ENCODE results near the gene PHYKPL.
"Not testable (repeated sequence)": the region's sequence is repeated elsewhere in the genome, so short reads cannot be mapped to it uniquely, and the experiment has no call there.

Gene PHYKPL

DNA sequence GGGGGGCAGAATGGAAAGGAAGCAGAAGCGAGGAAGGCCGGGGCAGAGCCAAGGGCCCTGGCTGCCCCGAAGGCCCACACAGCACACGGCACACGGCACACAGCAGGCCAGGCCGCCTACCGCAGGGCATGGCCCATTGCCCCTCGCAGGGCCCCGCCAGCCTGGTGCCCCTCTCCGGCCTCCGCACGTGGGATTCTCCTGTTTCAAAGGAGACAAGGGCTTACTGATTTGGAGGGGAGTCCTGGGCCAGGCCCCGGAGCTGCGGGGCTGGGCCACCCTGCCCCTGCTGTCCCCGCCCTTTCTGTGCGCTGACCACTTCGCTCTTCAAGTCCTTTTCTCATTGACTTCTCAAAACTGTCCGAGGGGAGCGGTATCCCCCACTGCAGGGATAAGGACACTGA lies 7.7 kb upstream of the PHYKPL start:
- FAIRE-seq = no peak
- no peak for DNase-seq (ENCODE audit: low spot score)

DNA sequence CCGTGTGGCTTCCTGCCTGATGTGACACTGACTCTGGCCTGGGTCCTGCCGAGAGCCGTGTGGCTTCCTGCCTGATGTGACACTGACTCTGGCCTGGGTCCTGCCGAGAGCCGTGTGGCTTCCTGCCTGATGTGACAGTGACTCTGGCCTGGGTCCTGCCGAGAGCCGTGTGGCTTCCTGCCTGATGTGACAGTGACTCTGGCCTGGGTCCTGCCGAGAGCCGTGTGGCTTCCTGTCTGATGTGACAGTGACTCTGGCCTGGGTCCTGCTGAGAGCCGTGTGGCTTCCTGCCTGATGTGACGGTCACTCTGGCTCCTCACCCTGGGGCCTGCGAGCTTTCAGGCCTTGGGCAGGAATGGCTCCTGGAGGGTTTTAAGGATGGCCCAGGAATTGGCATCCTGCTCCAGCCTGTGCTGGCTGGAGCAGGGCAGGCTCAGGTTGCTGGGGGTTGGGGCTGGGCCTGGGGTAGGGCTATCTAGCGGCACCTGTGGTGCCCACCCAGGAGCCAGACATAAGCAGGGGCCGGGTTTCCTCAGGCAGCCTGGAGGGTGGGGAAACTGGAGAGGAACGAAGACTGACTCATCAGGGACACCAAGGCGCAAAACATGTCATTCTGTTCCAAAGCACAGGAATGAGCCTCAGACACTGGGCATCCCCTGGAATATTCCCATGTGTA lies 7.2 kb upstream of the PHYKPL start:
- not testable (repeated sequence) for DNase-seq (ENCODE audit: low spot score); FAIRE-seq

DNA sequence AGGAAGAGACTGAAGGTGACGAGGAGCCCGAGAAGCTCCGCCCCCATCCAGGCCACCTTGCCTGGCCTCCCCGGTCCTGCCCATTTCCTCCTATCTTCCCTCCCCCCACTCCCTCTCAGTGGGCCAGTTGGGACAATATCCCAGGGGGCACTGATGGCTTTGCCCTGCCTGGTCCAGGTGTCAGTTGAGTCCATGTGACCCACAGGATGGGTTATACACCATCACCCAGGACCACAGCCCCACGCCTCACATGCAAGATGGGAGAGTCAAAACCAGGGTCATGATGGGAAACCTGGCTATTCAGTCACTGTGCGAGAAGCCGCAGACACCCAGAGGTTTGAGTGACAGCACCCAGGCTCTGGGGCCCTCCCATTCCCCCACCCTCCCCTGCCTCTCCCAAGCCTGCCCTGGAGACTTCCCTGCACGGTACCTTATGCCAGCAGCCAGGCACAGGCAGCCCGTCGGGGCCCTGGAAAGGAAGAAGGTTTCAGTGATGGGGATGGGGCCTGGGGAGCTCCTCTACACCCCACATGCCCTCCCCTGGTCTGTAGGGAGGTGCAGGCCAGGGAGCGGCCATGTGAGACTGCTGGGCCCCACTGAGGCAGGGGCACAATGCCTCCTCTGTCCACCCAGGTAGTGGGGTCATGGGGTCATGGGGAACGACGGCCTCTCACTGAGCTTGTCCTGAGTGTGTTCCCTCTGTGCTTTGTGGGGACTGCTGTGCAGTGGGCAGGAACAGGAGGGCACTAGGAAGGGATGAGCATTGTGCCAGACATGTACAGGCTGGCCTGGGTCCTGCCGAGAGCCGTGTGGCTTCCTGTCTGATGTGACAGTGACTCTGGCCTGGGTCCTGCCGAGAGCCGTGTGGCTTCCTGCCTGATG lies 6.3 kb upstream of the PHYKPL start:
- no peak for DNase-seq (ENCODE audit: low spot score)
- no peak for FAIRE-seq

DNA sequence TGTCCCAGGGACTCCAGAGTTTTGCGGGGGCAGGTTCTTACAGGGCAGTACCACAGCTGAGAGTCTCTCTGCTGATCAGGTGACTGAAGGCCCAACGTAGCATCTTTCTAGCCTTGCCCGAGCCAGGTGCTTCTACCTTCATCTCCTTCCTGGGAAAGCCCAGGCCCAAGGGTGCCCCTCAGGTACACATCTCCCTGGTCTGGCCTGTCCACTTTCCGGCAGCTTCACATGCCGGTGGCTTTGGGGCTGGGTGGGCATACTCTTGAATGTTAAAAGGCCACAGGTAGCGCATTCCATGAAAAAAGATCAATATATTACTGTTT lies 5.7 kb upstream of the PHYKPL start:
- FAIRE-seq = no peak
- no peak for DNase-seq (ENCODE audit: low spot score)

DNA sequence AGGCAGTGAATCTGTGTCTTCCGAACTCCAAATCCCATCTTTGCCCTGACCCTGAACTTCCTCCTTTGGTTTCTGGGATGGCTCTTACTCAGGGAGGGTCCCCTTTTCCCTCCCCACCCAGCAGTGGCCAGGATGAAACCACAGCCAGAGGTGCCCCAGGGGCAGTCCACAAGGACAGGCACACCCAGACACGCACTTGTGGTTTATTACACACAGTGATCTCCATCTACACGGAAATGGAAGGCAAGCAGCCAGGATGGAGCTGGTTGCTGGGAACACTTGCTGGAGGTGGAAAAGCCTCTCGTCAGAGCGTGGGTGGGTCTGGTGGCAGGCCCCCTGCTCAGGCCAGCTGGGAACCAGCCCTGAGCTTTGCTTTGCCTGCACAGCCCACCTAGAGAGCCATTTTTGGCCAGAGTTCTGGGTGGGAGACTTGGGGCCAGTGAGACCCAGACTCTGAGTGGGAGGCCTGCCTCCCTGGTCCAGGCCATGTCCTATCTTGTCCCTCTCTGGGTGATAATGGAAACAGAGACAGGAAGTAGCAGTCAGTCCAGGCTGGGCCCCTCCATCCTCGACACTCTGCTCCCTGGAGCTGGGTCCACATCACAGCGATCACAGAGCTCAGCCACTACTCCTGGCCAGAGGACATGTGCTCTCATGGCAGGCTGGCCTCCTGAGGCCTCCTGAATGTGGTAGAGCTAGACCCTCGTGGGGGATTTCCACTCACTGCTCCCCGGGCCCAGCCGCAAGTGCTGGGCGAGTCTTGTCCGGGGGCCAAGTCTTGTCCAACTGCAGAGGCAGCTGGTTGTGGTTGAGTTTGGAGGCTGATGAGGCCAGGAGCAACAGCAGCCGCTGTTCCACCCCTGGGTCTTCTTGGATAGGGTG lies 5.1 kb upstream of the PHYKPL start:
- FAIRE-seq (no peak), DNase-seq (ENCODE audit: low spot score) (no peak)

DNA sequence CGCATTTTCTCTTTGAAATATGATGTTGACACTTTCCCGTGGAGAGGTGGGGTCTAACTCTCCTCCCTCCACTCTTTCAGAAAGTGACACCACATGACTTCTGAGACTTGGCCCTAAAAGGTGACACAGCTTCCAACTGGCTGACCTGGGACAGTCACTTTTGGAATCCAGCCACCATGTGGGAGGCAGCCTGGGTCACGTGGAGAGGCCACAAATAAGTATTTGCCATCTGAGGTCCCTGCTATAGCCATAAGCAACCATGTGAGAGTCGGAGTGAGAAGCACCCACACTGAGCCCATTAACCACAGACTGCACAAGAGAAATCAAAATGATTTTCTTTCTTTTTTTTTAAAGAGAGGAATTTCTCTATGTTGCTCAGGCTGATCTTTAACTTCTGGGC lies 4.1 kb upstream of the PHYKPL start:
- peak; percentile 31 for DNase-seq (ENCODE audit: low spot score)
- no peak for FAIRE-seq

DNA sequence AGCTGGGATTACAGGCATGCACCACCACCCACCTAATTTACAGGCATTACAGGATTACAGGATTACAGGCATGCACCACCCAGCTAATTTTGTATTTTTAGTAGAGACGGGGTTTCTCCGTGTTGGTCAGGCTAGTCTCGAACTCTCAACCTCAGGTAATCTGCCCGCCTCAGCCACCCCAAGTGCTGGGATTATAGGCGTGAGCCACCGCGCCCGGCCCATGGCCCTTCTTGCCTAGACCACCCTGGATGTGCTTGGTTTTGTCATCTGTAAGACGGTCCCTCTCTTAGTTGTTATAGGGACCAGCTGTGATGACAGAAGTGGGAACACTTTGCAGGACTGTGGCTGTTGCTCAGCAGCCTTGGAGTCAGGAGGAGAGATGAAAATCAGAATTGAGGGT lies 3.5 kb upstream of the PHYKPL start:
- DNase-seq (ENCODE audit: low spot score) (no peak), FAIRE-seq (no peak)

DNA sequence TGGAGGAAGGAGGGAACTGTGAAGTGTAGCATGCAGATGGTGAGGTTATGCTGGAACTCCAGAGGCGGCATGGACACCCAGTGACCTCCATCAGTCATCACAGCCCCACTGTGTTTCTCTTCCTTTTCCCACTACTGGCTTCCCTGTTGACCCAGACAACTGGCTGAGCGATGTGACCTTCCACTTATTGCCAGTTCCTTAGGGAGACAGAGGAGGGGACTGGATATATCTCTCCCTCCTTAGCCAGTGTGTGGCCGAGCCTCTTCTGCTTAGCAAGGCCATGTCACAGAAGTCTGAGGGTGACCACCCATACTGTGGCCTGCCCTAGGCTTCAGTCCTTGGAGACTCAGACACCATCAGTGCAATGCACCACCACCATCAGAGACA lies 3.0 kb upstream of the PHYKPL start:
- FAIRE-seq (no peak), DNase-seq (ENCODE audit: low spot score) (no peak)

DNA sequence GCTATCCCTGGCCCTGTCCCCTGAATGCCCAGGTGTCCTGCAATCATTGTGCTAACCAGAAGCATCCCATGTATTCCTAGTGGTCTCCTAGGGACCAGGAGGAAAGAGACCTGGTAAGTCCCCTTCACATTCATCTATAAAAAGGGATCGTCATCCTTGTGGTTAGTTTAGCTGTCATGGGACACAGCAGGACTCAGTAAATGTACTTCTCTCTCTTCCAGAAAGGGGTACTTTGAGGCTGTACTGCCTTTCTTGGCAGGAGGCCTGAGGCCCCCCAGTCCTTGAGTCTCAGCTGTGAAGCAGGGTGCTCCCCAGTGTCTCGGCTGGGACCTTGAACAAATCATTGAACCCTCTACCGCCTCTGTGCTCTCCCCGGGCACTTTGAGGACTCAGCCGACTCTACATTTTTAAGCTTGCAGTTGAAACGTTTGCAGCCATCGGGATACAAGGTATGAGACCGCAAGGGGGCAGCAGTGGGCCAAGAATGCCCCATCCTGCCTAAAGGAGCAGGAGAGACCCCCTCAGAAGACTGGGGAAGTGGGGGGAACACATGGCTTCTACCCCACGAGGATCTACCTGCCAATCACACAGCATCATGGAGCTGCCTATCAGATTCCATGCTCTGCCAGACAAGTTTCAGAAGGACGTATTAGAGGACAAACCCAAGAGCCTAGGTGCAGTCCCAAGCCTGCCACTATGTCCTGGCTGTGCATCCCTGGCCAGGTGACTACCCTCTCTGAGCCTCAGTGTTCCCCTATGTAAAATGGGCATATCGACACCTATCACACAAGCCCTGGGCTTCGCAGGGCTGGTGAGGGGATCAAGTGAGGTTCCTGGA lies 2.4 kb upstream of the PHYKPL start:
- peak; percentile 33 for DNase-seq (ENCODE audit: low spot score)
- FAIRE-seq = no peak

DNA sequence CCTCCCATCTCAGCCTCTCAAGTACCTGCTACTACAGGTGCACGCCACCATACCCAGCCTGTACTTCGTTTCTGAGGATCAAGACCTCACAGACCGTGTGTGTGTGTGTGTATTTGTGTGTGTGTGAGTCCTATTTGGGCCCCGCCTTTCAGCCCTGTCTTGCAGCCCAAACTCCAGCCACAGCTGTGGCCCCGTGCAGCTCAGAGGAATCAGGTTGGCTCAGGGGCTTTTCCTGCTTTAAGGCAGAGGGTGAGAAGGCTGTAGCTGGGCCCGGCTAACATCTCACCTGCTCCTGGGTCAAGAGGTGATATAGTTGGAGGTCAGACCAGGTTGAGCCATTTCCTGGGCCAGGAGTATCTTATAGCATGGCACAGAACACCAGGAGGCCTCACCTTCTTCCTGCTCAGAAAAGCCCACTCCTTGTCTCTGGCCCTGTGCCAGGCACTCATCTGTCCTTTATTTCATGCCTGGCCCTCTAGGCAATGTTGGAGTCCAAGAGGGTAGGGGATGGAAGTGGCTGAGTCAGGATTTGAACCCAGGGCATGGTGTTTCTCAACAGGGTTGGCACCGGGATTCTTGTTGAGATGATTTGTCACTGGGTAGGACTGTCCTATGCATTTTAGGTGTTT lies 1.6 kb upstream of the PHYKPL start:
- DNase-seq (ENCODE audit: low spot score) (no peak), FAIRE-seq (no peak)

DNA sequence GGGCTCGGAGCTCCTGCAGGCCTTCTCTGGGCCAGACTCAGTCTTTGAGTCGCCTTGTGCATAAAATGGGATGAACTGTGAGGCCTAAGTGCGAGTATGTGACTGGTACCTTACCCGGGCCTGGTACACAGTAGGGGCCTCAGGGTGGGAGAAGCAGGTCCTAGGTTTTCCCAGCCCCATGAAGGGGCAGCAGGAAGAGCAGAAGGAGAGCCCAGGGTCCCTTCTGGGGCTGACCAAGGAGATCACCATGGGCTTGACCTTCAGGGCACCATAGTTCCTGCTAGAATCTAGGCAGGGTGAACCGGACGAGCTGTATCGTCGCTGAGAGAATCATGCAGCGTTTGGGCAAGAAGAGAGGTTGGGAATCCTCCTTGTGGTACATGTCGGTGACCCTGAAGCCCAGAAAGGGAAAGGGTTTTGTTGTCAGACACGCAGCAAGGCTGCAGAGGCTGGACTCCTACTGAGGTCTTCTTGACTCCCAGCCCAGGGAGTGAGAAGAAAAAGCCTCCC lies 373 bp upstream of the PHYKPL start:
- FAIRE-seq (no peak), DNase-seq (ENCODE audit: low spot score) (no peak)

DNA sequence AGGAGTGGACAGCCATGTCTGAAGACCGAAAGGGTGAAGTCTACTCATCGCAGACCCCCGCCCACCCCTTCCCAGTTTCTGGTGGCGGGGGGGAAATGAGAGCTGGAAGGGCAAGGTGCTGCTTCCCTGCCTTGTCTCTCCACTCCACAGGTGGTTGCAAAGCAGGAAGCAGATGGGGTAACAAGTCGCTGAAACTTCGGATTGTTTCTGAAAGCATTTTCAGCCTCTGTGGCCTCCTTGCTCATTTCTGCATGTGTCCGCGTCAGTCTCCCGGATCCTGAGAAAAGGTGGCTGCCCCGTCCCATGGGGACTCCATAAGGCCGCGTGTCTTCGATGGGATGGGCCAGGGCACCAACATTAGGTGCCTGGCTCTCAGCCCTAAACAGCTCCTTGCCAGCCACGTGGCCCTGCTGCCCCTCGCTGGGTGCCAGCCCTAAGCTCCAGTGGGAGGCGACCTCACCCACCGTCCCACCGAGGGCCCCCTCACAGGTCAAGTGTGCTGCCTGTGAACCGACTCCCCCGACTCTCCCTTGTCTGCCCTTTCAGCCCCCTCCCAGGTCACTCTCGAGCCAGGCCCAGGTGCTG lies 971 bp downstream of the PHYKPL start:
- DNase-seq (ENCODE audit: low spot score) (no peak), FAIRE-seq (no peak)

DNA sequence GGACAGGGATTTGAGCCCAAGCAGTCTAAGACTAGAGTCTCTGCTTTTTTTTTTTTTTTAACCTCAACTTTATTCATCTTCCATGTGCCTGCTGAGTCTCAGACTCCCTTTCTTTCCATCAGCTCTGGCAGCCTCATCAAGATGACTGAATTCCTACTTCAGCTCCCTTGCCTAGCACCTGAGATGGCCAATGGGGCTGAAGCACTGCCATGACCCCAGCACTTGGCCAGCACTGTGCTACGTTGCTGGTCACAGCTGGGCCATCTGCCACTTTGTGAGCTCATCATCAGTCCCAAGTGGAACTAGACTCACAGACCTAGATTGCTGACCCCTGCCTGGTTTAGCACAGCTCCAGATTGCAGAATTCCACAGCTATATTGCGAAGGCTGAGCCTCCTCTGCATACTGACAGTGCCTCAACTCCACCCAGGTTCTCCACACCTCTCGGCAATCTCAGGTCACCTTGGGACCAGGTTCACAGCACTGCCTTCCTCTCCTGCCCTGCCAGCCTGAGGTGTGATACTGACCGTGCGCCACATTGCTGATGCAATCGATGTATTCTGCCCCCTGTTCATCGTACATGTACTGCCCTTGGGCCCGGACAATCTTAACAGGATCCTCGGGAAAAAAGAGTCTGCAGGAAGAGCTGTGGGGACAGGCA lies 1.6 kb downstream of the PHYKPL start:
- FAIRE-seq = no peak
- no peak for DNase-seq (ENCODE audit: low spot score)

DNA sequence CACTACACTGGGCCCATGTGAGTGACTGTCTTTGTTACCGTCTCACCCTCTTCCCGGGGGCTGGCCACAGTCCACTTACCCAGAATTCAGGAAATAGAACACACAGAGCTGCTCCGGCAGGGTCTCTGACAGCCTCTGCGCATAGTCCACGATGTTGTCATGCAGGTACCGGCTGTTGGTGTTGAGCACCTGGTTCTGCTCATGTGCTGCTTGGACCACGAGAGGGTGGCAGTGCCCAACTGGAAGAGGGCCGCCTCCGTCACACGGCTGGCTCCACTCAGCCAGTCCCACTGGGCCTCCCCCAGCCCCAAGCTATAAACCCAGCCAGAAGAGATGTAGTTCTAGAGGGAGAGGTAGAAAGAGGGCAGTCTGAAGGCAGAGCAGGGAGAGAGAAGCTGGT lies 2.7 kb downstream of the PHYKPL start:
- DNase-seq (ENCODE audit: low spot score) = no peak
- FAIRE-seq = no peak

DNA sequence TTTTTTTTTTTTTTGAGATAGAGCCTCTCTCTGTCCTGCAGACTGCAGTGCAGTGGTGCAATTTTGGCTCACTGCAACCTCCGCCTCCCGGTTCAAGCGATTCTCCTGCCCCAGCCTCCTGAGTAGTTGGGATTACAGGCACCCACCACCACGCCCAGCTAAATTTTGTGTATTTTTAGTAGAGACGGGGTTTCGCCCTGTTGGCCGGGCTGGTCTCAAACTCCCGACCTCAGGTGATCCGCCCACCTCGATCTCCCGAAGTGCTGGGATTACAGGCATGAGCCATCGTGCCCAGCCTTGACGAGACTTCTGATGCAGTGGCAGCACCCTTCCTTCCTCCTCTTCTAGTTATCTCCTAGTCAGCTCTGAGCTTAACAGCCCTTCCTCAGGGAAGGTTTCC lies 3.5 kb downstream of the PHYKPL start:
- DNase-seq (ENCODE audit: low spot score); FAIRE-seq: not testable (repeated sequence)

DNA sequence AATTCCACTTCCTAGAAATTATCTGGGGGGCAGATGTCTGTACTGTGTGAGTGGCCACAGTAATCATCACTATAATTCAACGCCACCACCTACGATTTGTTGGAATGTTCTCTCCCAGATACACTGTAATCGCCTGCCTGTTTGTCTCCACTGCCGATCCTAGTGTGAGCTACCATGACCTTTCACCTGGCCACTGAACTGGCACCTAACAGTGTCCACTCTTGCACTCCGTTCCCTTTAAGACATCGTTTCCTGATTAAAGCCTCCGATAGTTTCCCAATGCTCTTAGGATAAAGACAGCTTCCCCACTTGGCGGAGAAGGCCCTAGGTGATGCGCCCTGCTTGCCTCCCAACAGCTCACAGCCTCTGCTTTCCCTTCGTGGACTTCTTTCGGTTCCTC lies 4.0 kb downstream of the PHYKPL start:
- no peak for FAIRE-seq
- no peak for DNase-seq (ENCODE audit: low spot score)

DNA sequence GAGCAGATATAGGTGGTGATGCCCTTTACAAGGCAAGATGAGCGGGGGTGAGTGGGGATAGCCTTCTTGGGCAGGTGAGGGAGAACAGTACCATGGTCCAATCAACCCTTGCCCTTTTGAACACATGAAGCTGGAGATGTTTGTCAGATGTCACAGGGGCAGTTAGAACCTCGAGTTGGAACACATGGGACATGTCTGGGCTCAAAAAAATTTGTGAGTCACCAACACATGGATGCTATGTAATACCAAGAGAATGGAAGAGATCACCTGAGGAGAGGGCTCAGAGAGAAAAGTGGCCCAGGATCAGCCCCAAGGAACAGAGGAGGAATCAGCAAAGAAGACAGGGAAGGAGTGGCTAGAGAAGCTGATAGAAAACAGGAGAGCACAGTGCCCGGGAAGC lies 4.7 kb downstream of the PHYKPL start:
- DNase-seq (ENCODE audit: low spot score) (no peak), FAIRE-seq (no peak)

DNA sequence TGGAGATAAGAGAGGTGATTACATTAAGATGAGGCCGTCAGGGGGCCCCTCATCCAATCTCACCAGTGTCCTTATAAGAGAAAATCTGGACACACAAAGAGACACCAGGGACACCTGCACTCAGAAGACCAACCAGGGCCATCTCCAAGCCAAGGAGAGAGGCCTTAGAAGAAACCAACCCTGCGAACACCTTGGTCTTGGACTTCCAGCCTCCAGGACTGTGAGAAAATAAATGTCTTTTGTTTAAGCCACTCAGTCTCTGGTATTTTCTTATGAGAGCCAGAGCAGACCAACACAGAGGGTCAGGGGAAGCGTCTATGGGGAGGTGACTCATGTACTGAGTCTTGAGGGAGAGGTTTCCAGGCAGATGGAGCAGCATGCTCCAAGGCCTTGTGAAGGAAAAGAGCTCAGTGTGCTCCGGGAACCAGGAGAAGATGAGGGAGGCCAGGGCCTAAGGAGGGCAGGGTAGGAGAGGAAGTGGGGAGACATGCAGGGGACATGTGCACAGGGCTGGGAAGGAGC lies 5.4 kb downstream of the PHYKPL start:
- FAIRE-seq = no peak
- DNase-seq (ENCODE audit: low spot score) = no peak

DNA sequence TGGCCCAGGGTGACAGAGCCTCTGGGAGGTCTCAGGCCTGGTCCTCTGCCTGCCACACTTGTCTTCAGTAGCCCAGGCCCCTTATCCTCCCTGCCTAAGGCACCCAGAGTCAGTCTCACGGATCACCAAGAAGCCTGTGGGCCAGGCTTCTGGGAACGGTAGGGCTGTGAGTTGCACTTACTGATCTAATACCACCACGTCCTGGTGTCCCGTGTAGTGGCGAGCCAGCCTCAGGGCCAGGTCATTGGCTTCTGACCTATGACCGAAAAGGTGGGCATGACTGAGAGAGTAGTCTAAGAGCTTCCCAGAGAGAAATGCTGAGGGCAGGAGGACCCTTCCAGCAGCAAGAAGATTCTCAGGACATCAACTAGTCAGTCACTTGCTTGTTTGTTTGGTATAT lies 7.4 kb downstream of the PHYKPL start:
- no peak for DNase-seq (ENCODE audit: low spot score)
- FAIRE-seq = no peak

All from RCC 7860 (cell line).